A673 (cell line): ENCODE data around the gene HHLA2. TPM values are rescaled to one million over a fixed set of nuclear protein-coding genes. Genes with fewer than 3 reads are reported as not detected.

ENCODE experiments used
- BruUV-seq: library from RNA; stranded (reverse); fragments of 400-500 nt; replicated peaks from 2 replicates; lab custom pipeline; 2021; lab: Mats Ljungman, UMichigan
- CTCF ChIA-PET: fragments of 300-600 bp; sonication (Branson Sonifier 250); formaldehyde crosslinking; loops from one replicate; lab custom pipeline; 2022; ENCODE audit warnings: antibody characterized with exemption; lab: Charles Lee
- POLR2A ChIA-PET: fragments of 300-600 bp; sonication (Branson Sonifier 250); formaldehyde crosslinking; loops from one replicate; lab custom pipeline; 2022; ENCODE audit warnings: antibody characterized with exemption; ENCODE audit not compliant: low non-redundant PET; lab: Charles Lee
- DNase-seq: peaks from one replicate; pipeline ENCODE4 v3.0.0-alpha.2; 2015; ENCODE audit warnings: low spot score
- H3K27ac ChIP-seq: fragments of 200-600 bp; sonication (generic); 2 replicates; pipeline ENCODE4 v1.5.1; 2016; ENCODE audit warnings: mixed run types, low read depth, mild to moderate bottlenecking, mixed read lengths, antibody characterized with exemption, low read length; ENCODE audit not compliant: poor library complexity, severe bottlenecking
- H3K27me3 ChIP-seq: fragments of 200-600 bp; sonication (generic); replicated peaks from 2 replicates; pipeline ENCODE4 v1.6.1; 2017; ENCODE audit warnings: mixed run types, low read depth, mild to moderate bottlenecking, mixed read lengths, antibody characterized with exemption, low read length; ENCODE audit not compliant: insufficient read depth, poor library complexity
- H3K36me3 ChIP-seq: fragments of 200-600 bp; sonication (generic); 2 replicates; pipeline ENCODE4 v1.6.1; 2016; ENCODE audit warnings: mixed run types, mild to moderate bottlenecking, mixed read lengths, antibody characterized with exemption, low read length; ENCODE audit not compliant: insufficient read depth, poor library complexity, severe bottlenecking
- H3K4me1 ChIP-seq: fragments of 200-600 bp; sonication (generic); 2 replicates; pipeline ENCODE4 v1.6.1; 2017; ENCODE audit warnings: mixed run types, mild to moderate bottlenecking, mixed read lengths, antibody characterized with exemption, low read length; ENCODE audit not compliant: insufficient read depth, poor library complexity, severe bottlenecking
- H3K4me3 ChIP-seq: fragments of 200-600 bp; sonication (generic); 2 replicates; pipeline ENCODE4 v1.5.1; 2016; ENCODE audit warnings: low read depth, mixed run types, mild to moderate bottlenecking, mixed read lengths, low read length; ENCODE audit not compliant: poor library complexity, severe bottlenecking
- H3K9me3 ChIP-seq: fragments of 200-600 bp; sonication (generic); 2 replicates; pipeline ENCODE4 v1.6.1; 2016; ENCODE audit warnings: mixed run types, low read depth, mild to moderate bottlenecking, mixed read lengths, antibody characterized with exemption, low read length; ENCODE audit not compliant: poor library complexity, severe bottlenecking
- CTCF ChIP-seq: fragments of 300-800, 200-600 bp; sonication (generic); conservative IDR thresholded peaks from 2 replicates; pipeline ENCODE4 v1.5.1; 2017; ENCODE audit warnings: low read depth, mild to moderate bottlenecking, antibody characterized with exemption, low read length, moderate library complexity, mixed read lengths
- EZH2 ChIP-seq: fragments of 200-600 bp; sonication (generic); IDR thresholded peaks from 2 replicates; pipeline ENCODE4 v1.6.1; 2017; ENCODE audit warnings: borderline replicate concordance, low read depth, mild to moderate bottlenecking, mixed read lengths, antibody characterized with exemption, low read length; ENCODE audit not compliant: poor library complexity, severe bottlenecking
- intact Hi-C: fragments of 100-400 bp; cut with micrococcal nuclease; formaldehyde crosslinking; loops from one replicate; pipeline ENCODE4 v1.10.0; 2022; ENCODE audit not compliant: unreplicated experiment
- total RNA-seq: library from RNA; stranded (reverse); gene quantifications from 2 replicates; pipeline ENCODE4 v1.2.3, GENCODE V29; 2021

Gene HHLA2
- total RNA-seq, 1 experiment from 2014 or later: not detected

DNA sequence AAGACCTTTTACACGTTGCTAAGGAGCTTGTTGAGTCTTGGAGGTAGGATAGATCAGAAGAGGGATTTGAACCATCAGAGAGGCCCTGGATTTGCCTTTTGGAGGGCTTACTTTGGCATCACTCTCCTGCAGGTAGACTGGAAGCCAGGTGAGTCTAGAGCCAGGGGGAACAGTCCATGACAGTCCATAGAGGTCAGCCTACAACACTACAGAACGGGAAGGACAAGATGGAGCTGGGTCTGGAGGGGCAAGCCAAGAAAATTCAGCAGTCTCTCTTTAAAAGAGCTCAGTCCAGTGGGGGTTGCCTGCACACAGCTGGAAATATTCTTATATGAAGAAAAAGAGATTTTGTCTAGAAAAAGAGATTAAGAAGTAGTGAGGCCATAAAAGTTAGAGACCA is 60.7 kb downstream of the HHLA2 start:
- Histone ChIP-seq H3K36me3 (no peaks in the 10 kb centered on the region), H3K4me3 (no peak overlapping the region), H3K27me3 (no peaks in the 10 kb centered on the region), H3K9me3 (no peaks in the 10 kb centered on the region), H3K4me1 (no peaks in the 10 kb centered on the region), H3K27ac (no peak overlapping the region)
- ChIA-PET POLR2A (interaction anchor here (0.6 kb wide), 1 partner anchor 106 kb away, joined by 6 read pairs; no protein-coding TSS in a partner anchor), CTCF (no interaction called here)
- no peak for DNase-seq
- no peak for TF ChIP-seq CTCF
- BruUV-seq: no TSS peak
- intact Hi-C loops: no loop called here

DNA sequence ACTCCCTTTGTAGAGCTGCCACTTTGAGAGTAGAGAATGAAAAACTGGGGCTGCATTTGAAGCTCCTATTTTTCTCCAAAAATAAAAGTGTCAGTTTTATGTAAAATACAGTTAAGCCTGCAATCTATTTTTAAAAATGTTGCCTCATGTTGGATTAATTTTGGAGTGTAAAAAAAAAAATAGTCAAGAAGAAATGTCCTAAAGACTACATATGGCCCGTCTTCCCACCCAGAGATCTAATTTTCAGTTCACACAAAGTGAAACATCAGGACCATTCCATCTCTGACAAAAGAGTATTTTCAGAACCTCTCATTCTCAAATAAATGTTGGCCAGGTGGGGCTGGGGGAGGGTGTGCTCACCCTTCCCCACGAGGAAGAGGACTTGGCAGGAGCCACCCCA is 62.7 kb downstream of the HHLA2 start:
- intact Hi-C loops: no loop called here
- TF ChIP-seq EZH2: no peak
- TF ChIP-seq CTCF: no peak
- DNase-seq: no peak
- H3K36me3 ChIP-seq: no peaks in the 10 kb centered on the region
- H3K27me3 ChIP-seq: no peaks in the 10 kb centered on the region
- POLR2A ChIA-PET: no interaction called here
- H3K9me3 ChIP-seq: no peaks in the 10 kb centered on the region
- CTCF ChIA-PET: no interaction called here
- H3K27ac ChIP-seq: no peak overlapping the region
- no peak overlapping the region for H3K4me3 ChIP-seq
- no TSS peak for BruUV-seq
- no peaks in the 10 kb centered on the region for H3K4me1 ChIP-seq

DNA sequence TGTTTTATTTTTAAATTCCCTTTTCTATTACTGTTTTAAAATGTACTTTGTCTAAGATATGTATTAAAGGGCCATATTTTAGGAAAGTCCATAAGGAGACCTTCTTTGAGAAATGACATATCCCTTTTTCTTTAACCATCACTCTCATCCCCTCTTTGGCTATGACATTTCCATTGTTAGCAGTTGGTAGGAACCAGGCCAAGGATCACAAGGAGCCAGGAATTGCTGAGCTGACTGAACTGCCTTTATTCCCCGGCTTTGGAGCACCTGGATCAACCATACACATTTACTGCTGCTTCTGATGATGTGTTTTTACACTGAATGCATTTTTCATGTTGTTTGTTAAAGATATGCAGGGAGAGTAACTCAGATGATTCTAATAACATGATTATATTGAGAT is 79.7 kb downstream of the HHLA2 start:
- no peak for DNase-seq
- ChIA-PET POLR2A (no interaction called here), CTCF (no interaction called here)
- H3K27ac ChIP-seq: no peak overlapping the region
- no peaks in the 10 kb centered on the region for H3K4me1 ChIP-seq
- H3K36me3 ChIP-seq: no peaks in the 10 kb centered on the region
- no peaks in the 10 kb centered on the region for H3K27me3 ChIP-seq
- no peak for TF ChIP-seq EZH2
- no peak for TF ChIP-seq CTCF
- intact Hi-C loops: no loop called here
- no TSS peak for BruUV-seq
- H3K4me3 ChIP-seq: no peak overlapping the region
- H3K9me3 ChIP-seq: no peaks in the 10 kb centered on the region
